A549 treated with DMSO at 1 μM for 4 hours (cell line): ENCODE measurements around the gene CEACAM16. TPM values are rescaled to one million over a fixed set of nuclear protein-coding genes. Genes with fewer than 3 reads are reported as not detected.

ENCODE experiments used
- total RNA-seq: library from RNA; stranded (reverse); fragments of 200-300 nt; extraction: Qiagen RNA extraction; gene quantifications from 5 replicates; pipeline ENCODE4 v1.2.3, GENCODE V29; 2022; ENCODE audit warnings: low read depth

Gene CEACAM16
- total RNA-seq, result 0.09 to 0.19 TPM (median 0.13 TPM) in 4 of 5 replicates, not detected in the other

GRCh38 chr19:44698492-44699201 is at the start of gene CEACAM16:
Gene CEACAM16, plus strand, starts transcription at chr19:44699151. Its CDS starts 2,306 bp downstream, at chr19:44701457.

DNA sequence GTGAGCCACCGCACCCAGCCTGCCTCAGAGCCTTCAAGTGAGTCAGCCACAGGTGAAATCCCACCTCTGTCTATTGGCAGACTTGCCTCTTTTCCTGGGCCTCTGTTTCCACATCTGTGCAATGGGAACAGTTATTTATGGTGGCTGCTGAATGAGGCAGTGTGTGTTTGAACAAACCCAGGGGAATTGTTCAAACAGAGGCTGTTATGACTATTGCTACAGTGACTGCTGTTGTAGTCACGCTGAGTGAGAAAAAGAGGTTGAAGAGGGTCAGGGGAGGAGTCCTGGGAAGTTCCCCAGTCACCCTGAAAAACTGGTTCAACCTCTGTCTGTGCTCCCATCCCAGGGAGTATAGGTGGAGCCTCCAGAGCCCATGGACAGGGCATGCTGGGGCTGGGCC is 27.6 kb upstream of the CEACAM16 start, which contains the start of gene CEACAM19:
Gene CEACAM19 (plus strand): TSS at position 83 of the 400 bp plus-strand sequence. CDS start 450 bp downstream, outside the sequence.

DNA sequence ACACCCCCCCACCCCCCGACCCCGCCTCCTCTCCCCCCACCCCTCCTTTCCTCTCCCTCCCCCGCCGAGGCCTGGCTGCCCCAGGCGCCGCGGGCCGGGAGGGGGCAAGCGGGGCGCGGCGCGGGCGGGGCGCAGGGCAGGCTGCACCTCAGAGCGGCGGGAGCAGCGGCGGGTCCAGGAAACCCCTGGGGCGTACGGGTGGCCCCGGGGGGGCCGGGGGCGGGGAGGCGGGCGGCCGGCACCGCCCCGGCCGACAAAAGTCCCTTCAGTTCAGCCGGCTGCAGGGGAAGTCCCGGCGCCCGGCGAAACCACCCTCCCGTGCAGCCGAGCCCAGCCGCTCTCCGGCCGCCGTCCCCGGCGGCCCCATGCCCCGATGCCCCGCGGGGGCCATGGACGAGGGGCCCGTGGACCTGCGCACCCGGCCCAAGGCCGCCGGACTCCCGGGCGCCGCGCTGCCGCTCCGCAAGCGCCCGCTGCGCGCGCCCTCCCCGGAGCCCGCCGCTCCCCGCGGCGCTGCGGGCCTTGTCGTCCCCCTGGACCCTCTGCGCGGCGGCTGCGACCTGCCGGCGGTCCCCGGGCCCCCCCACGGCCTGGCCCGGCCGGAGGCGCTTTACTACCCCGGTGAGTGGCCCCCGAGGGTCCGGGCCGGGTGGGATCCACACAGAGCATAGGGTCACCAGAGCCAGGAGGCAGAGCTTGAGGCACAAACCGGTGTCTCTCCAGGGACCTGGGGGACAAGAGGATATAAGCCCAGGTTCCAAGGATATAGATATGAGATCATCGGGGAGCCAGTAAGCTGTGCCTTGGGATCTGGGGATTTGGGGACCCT is 49.7 kb downstream of the CEACAM16 start, which contains the start of gene BCL3:
Gene BCL3 (plus strand): TSS at position 283 of the 829 bp plus-strand sequence. CDS start 83 bp downstream, at position 366.

Other genes with a start within 250 kb of the CEACAM16 start
- 7.9 to 10.6 TPM (median 8.1 TPM) in 5 replicates for gene ZNF180, start 198.6 kb upstream of the CEACAM16 start, total RNA-seq
- gene CEACAM20, start 169.5 kb upstream of the CEACAM16 start, total RNA-seq, result 0.06 to 0.12 TPM (median 0.10 TPM) in 3 of 5 replicates, not detected in the others
- gene IGSF23, start 85.6 kb upstream of the CEACAM16 start, total RNA-seq, result 0.26 to 0.57 TPM (median 0.40 TPM) in 5 replicates
- gene PVR, start 55.2 kb upstream of the CEACAM16 start, total RNA-seq, result 107 to 128 TPM (median 120 TPM) in 5 replicates
- gene CEACAM19, start 27.7 kb upstream of the CEACAM16 start, total RNA-seq, result 9.3 to 13.6 TPM (median 9.5 TPM) in 5 replicates
- gene BCL3, start 49.6 kb downstream of the CEACAM16 start, total RNA-seq, result 55.3 to 116 TPM (median 89.8 TPM) in 5 replicates
- gene CBLC, start 78.7 kb downstream of the CEACAM16 start, total RNA-seq, result not detected in 5 replicates
- gene BCAM, start 110.0 kb downstream of the CEACAM16 start, total RNA-seq, result 67.7 to 91.0 TPM (median 77.6 TPM) in 5 replicates
- gene NECTIN2, start 147.1 kb downstream of the CEACAM16 start, total RNA-seq, result 75.5 to 88.4 TPM (median 83.4 TPM) in 5 replicates
- gene TOMM40, start 192.1 kb downstream of the CEACAM16 start, total RNA-seq, result 206 to 267 TPM (median 230 TPM) in 5 replicates
- gene APOE, start 206.6 kb downstream of the CEACAM16 start, total RNA-seq, result 12.2 to 15.8 TPM (median 13.3 TPM) in 5 replicates
- 109 to 128 TPM (median 117 TPM) in 5 replicates for gene APOC1, start 215.5 kb downstream of the CEACAM16 start, total RNA-seq
- not detected in 5 replicates for gene APOC4, start 243.1 kb downstream of the CEACAM16 start, total RNA-seq
- not detected in 5 replicates for gene APOC2, start 246.9 kb downstream of the CEACAM16 start, total RNA-seq